Limb (tissue), 2 donors: Measurements from ENCODE around the gene CNTN6.

Source experiments
- DNase-seq, 2 donors: peaks; one replicate each; pipeline ENCODE4 v3.0.0-alpha.2; 2016; ENCODE audit errors: extremely low spot score in 2 of 2

The CNTN6 gene

DNA sequence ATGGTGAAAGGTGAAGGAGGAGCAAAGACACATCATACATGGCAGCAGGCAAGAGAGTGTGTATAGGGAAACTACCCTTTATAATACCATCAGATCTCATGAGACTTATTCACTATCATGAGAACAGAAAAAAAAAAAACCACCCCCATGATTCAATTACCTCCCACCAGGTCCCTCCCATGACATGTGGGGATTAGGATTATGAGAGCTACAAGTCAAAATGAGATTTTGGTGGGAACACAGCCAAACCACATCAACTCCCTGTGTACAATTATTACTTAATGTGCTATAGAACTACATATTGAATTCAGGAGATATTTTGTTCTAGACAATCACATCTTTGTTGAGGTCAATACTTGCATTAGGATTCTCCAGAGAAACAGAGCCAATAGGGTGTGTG, 313.4 kb downstream of the CNTN6 start:
- DNase-seq, result no peak

DNA sequence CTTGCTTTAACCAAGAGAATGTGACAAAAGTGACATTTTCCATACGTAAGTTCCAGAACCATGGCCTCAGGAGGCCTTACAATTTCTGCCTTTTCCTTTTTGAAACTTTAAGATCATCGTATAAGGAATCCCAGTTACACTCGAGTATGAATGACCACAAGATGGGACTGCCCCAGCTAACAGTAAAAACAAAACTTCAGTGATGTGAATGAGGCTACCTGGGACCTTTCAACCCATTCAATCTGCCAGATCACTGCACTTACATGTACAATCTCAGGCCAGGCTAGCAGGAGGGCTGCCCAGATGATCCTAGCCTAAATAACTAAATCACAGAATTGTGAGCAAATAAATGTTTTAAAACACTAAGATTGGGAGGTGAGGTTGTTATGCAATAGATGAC, 328.8 kb downstream of the CNTN6 start:
- no peak for DNase-seq

DNA sequence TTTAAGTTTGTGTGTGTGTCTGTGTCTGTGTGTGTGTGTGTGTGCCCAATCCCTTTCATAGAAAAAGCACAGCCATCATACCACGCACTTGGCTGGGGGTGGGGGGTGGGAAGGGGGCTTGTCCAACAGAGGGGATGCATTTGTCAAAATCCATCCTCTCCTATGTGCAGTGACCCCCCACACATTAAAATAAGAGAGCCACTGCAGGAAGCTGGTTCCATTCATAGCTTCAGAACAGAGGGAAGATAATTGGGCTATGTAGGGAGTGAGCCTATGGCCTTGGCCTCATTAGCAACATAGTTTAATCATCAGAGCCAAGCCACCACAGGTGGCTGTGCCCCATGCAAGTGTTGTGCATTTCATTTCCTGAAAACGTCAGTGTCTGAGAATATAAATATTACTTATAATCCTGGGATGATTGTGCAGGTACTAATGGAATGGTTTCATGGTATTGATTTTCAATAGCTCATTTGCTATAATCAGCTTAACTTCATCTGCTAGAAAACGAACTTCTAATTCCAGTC, 330.8 kb downstream of the CNTN6 start:
- no peak for DNase-seq

DNA sequence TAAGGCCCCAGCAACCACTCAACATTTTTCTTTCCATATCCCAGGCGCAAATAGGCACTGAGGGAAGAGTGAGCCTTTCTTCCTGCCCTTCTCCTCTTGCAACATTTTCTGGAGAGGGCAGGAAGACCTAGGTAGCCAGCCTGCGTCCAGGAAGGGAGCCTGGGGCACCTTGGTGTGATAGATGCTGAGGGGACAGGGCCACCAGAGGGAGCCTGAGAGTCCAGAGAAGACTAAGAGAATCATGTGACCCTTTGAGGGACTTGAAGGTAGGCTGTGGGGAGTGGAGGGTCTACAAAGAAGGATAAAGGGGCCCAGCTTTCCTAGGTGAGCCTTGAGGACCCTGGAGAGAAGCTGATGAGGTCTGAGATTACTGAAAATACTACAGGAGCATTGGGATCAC, 346.6 kb downstream of the CNTN6 start:
- DNase-seq, result no peak

DNA sequence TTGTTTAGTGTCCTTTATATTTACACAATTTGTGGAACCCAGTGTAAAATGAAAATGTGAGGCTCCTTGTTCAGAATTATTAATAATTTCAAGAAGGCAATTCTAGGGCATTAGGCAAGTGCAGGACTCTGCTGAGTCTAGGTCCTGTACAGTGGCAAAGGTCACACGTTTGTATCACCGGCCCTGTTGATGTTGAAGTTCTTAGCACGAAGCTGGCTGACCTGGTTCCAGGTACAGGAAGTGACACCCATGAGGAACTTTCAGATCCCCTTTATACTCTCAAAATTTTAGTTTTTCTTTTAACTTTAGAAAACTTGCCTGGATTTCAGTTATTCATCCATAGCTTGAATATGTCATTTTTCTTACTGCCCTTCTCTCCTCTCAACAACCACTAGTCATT, 349.4 kb downstream of the CNTN6 start:
- DNase-seq, result no peak

DNA sequence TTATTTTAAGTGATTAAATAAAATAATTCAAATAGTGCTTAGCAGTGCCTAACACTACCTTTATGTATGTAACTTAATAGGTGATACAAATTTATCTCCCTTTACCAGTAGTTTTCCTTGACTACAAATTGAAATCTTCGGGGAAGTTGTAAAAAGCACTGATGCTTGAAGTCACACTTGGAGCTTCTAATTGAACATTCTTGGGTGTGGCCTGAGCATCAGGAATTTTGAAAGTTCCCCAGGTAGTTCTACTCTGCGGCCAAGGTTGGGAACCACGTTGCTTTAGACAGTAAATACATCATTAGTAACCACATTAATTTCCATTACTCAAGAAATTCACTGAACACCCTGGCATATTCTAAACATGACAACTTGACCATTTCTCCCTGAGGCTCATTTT, 351.4 kb downstream of the CNTN6 start:
- no peak for DNase-seq

DNA sequence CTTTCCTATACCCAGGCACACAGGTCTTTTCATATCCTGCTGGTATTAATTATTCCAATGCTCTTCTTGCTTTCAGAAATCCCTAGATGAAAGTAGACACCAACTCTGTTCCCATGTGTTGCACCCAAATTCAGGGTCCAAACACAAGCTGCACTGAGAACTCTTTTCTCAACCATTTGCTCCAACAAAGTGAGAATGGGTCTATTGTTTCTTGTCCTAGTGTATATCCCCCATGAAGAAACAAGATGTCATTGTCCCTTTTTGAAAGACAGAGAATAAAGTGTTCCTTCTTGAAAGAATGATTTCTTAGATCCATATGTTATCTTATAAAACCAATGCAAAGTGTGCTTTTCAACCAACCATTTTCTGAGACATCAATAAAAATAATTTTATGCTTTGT, 353.7 kb downstream of the CNTN6 start:
- no peak for DNase-seq

DNA sequence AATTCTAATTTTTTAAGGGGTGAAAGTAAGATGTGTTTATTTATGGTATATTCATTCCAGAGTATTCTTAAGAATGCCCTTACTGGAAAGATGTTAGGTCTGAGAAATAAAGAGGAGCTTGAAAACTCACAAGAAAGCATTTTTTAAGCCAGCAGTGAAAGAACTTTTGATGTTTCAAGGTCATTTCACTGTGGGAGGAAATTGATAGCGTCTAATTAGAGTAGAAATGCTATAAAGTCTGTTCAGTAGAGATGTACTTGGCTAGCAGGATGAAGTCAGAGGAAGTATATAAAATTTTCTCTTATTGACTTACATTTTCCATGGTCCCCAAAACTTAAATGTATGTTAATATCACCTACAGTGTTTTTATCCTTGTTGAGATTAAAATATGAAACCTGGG, 354.6 kb downstream of the CNTN6 start:
- DNase-seq, result no peak

DNA sequence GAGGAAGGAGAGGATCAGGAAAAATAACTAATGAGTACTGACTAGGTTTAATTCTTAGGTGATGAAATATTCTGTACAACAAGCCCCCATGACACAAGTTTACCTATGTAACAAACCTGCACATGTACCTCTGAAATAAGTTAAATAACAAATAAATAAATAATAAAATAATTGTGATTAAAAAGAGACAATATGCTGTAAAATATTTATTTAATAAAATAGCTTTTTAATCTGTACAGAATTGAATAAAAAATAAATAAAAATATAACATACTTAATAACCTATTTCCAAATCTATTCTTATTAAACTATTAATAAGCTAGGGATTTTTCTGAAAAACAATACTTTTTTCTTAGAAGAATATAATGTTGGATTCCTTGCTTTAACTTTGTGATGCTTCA, 355.6 kb downstream of the CNTN6 start:
- DNase-seq, result no peak
